ENCODE results near the gene UTP14C.

GRCh38 chr13:52061587-52061986, 37.1 kb downstream of the UTP14C start:
- TF ChIP-seq, protein P1, sequence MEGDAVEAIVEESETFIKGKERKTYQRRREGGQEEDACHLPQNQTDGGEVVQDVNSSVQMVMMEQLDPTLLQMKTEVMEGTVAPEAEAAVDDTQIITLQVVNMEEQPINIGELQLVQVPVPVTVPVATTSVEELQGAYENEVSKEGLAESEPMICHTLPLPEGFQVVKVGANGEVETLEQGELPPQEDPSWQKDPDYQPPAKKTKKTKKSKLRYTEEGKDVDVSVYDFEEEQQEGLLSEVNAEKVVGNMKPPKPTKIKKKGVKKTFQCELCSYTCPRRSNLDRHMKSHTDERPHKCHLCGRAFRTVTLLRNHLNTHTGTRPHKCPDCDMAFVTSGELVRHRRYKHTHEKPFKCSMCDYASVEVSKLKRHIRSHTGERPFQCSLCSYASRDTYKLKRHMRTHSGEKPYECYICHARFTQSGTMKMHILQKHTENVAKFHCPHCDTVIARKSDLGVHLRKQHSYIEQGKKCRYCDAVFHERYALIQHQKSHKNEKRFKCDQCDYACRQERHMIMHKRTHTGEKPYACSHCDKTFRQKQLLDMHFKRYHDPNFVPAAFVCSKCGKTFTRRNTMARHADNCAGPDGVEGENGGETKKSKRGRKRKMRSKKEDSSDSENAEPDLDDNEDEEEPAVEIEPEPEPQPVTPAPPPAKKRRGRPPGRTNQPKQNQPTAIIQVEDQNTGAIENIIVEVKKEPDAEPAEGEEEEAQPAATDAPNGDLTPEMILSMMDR (IDR thresholded peaks at IDR 0.05) = no peak
- no peak for TF ChIP-seq EZH2phosphoT487 (IDR thresholded peaks at IDR 0.05)
- no peak for TF ChIP-seq EZH2 (IDR thresholded peaks at IDR 0.05)
